Measurements from ENCODE around the gene COQ4. TPM values are rescaled to one million over a fixed set of nuclear protein-coding genes. Genes with fewer than 3 reads are reported as not detected.

COQ4 gene
- total RNA-seq, 2 experiments from 2014 or later: 31.9 to 33.5 TPM

DNA sequence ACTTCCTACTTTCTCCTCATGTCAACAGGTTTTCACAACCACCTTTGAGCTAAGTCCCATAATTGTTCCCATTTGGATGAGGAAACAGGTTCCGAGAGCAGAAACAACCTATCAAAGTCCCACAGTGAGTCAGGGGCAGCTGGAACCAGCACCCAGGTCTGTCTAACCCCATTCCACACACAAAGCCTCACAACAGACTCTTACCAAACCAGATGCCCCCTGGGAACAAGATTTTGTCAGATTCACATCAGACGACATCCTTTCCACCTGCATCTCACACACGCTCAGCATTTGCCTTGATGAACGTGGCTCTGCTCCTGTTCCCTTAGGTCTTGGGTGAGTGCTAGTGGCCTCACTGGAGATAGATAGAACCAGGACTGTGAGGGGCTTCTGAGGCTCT is 29.5 kb upstream of the COQ4 start:
- ChIA-PET POLR2A (interaction anchor here (1.2 kb wide), 1 partner anchor 29 kb away, joined by 4 read pairs; the partner anchor contains the start of gene TRUB2), CTCF (interaction anchor here (0.9 to 2.7 kb wide), 2 partner anchors 48 to 175 kb away, joined by 4 to 11 read pairs; no protein-coding TSS in a partner anchor)
- H3K4me1 Mint-ChIP-seq (ENCODE audit: low read depth): peaks cover 4% of the 10 kb centered on the region
- H3K4me3 Mint-ChIP-seq: no peak overlapping the region
- DNase-seq (no peak), ATAC-seq (no peak)
- H3K27me3 Mint-ChIP-seq: no peaks in the 10 kb centered on the region
- intact Hi-C loops (cut with micrococcal nuclease): no loop called here
- TF ChIP-seq, protein P1, sequence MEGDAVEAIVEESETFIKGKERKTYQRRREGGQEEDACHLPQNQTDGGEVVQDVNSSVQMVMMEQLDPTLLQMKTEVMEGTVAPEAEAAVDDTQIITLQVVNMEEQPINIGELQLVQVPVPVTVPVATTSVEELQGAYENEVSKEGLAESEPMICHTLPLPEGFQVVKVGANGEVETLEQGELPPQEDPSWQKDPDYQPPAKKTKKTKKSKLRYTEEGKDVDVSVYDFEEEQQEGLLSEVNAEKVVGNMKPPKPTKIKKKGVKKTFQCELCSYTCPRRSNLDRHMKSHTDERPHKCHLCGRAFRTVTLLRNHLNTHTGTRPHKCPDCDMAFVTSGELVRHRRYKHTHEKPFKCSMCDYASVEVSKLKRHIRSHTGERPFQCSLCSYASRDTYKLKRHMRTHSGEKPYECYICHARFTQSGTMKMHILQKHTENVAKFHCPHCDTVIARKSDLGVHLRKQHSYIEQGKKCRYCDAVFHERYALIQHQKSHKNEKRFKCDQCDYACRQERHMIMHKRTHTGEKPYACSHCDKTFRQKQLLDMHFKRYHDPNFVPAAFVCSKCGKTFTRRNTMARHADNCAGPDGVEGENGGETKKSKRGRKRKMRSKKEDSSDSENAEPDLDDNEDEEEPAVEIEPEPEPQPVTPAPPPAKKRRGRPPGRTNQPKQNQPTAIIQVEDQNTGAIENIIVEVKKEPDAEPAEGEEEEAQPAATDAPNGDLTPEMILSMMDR (IDR thresholded peaks at IDR 0.05): no peak
- H3K9me3 Mint-ChIP-seq: no peaks in the 10 kb centered on the region
- H3K36me3 Mint-ChIP-seq (ENCODE audit: low read depth): no peaks in the 10 kb centered on the region
- H3K27ac Mint-ChIP-seq: no peak overlapping the region

DNA sequence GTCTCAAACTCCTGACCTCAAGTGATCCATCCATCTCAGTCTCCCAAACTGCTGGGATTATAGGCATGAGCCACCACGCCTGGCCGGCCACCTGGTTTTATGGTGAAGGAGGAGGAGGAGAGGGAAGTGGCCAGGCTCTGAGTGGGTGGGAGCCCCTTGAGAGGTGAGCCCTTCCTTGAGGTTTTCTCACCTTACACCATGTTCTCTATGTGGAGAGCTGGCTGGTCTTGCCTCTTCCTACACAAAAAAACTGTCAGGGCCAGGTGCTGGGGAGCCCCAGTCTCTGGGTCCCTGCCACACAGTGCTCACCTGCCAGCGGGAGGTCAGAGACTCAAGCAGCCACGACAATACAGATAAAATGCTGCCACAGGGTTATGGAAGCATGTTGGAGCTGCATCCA is 28.5 kb upstream of the COQ4 start:
- H3K36me3 Mint-ChIP-seq (ENCODE audit: low read depth): no peaks in the 10 kb centered on the region
- H3K27me3 Mint-ChIP-seq: no peaks in the 10 kb centered on the region
- no peak overlapping the region for H3K27ac Mint-ChIP-seq
- H3K9me3 Mint-ChIP-seq: no peaks in the 10 kb centered on the region
- ATAC-seq: no peak
- peaks cover 4% of the 10 kb centered on the region for H3K4me1 Mint-ChIP-seq (ENCODE audit: low read depth)
- POLR2A ChIA-PET: no interaction called here
- intact Hi-C loops (cut with micrococcal nuclease): loop anchor here (2.0 kb wide), 1 partner anchor 47 kb away; the partner anchor contains the start of gene SLC27A4
- CTCF ChIA-PET: no interaction called here
- no peak overlapping the region for H3K4me3 Mint-ChIP-seq
- TF ChIP-seq, protein P1 (IDR thresholded peaks at IDR 0.05): no peak
- DNase-seq: no peak

DNA sequence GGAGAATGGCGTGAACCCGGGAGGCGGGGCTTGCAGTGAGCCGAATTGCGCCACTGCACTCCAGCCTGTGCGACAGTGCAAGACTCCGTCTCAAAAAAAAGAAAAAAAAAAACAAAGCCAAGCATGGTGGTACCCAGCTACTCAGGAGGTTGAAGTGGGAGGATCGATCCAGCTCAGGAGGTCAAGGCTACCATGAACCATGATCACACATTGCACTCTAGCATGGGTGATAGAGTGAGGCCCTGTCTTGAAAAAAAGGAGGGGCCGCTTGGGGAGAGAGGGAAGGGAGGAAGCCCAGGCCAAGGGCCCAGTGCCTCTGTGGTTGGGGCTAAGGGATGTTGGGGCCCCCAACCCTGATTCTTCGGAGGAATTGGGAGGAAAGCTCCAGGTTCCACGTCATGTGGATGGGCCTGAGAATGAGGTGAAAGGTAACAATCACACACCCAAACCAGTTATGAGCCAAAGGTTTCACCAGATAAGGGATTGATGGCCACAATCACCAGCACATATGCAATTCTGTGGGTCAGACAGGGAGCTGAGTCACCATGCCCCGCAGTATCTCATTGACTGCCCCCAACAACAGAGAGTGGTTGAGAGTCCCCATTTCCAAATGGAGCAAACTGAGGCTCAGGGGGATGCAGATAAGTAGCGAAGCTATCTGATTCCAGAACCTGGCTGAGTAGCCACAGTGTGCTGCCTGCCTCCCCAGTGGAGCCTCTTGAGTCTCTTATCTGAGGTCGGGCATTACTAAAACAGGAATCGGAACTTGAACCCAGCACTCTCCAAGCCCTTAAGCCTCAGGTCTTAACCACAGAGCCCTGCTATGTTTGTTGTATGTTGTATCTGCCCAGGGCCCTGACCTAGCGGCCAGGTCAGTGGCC is 26.1 kb upstream of the COQ4 start:
- Mint-ChIP-seq H3K36me3 (ENCODE audit: low read depth) (no peaks in the 10 kb centered on the region), H3K4me3 (no peak overlapping the region), H3K27ac (no peak overlapping the region), H3K4me1 (ENCODE audit: low read depth) (peaks cover 4% of the 10 kb centered on the region), H3K9me3 (no peaks in the 10 kb centered on the region), H3K27me3 (no peaks in the 10 kb centered on the region)
- ChIA-PET POLR2A (no interaction called here), CTCF (interaction anchor here (0.9 to 3.5 kb wide), 16 partner anchors 9 to 142 kb away, joined by 3 to 21 read pairs (median 5); partner anchors contain the start of genes GOLGA2, SLC27A4, SWI5 and TRUB2)
- ATAC-seq: no peak
- intact Hi-C loops (cut with micrococcal nuclease): no loop called here
- TF ChIP-seq, protein P1 (IDR thresholded peaks at IDR 0.05): no peak
- no peak for DNase-seq

DNA sequence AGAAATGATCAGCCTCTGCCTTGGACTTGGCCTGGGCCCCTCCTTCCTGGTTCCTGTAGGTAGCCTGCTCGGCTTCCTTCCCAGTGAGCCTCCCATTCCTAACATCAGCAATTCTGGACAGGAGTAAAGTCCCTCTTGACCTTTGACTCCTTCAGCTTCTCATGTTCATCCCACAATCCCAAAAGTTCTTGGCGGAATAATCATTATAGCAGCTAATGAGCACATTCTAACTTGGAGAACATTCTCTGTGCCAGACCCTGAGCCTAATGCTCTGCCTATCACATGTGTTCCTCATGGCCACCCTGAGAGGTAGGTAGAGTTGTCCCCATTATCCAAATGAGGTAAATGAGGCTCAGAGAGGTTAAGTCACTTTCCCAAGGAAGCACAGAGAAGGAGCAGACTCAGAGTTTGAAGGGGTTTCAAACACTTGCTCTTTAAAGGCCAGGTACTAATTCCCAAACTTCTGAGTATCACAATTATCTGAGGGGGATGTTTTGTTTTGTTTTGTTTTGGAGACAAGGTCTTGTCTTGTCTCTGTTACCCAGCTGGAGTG is 25.3 kb upstream of the COQ4 start:
- no peaks in the 10 kb centered on the region for H3K36me3 Mint-ChIP-seq (ENCODE audit: low read depth)
- intact Hi-C loops (cut with micrococcal nuclease): no loop called here
- POLR2A ChIA-PET: no interaction called here
- peaks cover 4% of the 10 kb centered on the region for H3K4me1 Mint-ChIP-seq (ENCODE audit: low read depth)
- ATAC-seq: no peak
- no peaks in the 10 kb centered on the region for H3K27me3 Mint-ChIP-seq
- DNase-seq: no peak
- H3K27ac Mint-ChIP-seq: no peak overlapping the region
- no peak overlapping the region for H3K4me3 Mint-ChIP-seq
- TF ChIP-seq, protein P1 (IDR thresholded peaks at IDR 0.05): no peak
- H3K9me3 Mint-ChIP-seq: no peaks in the 10 kb centered on the region
- CTCF ChIA-PET: interaction anchor here (1.4 to 3.5 kb wide), 8 partner anchors 8 to 122 kb away, joined by 3 to 21 read pairs (median 10); no protein-coding TSS in a partner anchor
